IgD-negative memory B cell (primary cell): ENCODE data around the gene CORO2B. TPM values are rescaled to one million over a fixed set of nuclear protein-coding genes. Genes with fewer than 3 reads are reported as not detected.

Experiments
- H3K27ac Mint-ChIP-seq, 3 donors: one replicate each; pipeline ENCODE4 v1.8.0; 2020 to 2022; ENCODE audit warnings: mild to moderate bottlenecking in 3 of 3, mixed read lengths in 3 of 3, moderate library complexity in 1 of 3
- H3K27me3 Mint-ChIP-seq: one replicate; pipeline ENCODE4 v1.8.0; 2021; ENCODE audit warnings: mixed read lengths
- H3K36me3 Mint-ChIP-seq: one replicate; pipeline ENCODE4 v1.8.0; 2020; ENCODE audit warnings: mild to moderate bottlenecking, mixed read lengths
- H3K4me1 Mint-ChIP-seq, 3 donors: one replicate each; pipeline ENCODE4 v1.8.0; 2020 to 2022; ENCODE audit warnings: mixed read lengths in 3 of 3, mild to moderate bottlenecking in 1 of 3
- H3K4me3 Mint-ChIP-seq, 4 donors: one replicate each; pipeline ENCODE4 v1.8.0; 2020 to 2022; ENCODE audit warnings: mild to moderate bottlenecking in 4 of 4, mixed read lengths in 4 of 4, moderate library complexity in 3 of 4
- H3K9me3 Mint-ChIP-seq, 3 donors: one replicate each; pipeline ENCODE4 v1.8.0; 2020 to 2021; ENCODE audit warnings: mixed read lengths in 3 of 3, mild to moderate bottlenecking in 1 of 3
- polyA plus RNA-seq: library from polyadenylated mRNA; unstranded; fragments of 300-500 nt; fragmentation: Illumina TruSeq; gene quantifications from one replicate; pipeline ENCODE4 v1.2.3, GENCODE V29; 2021

Gene CORO2B
- polyA plus RNA-seq, 1 donor from 2014 or later: 0.94 TPM

GRCh38 chr15:68706256-68706655 is 127.5 kb downstream of the CORO2B start:
- H3K9me3 Mint-ChIP-seq: no peaks in the 10 kb centered on the region
- H3K27me3 Mint-ChIP-seq: no peaks in the 10 kb centered on the region
- H3K36me3 Mint-ChIP-seq: peaks cover 3% of the 10 kb centered on the region
- H3K4me3 Mint-ChIP-seq: no peak overlapping the region
- H3K4me1 Mint-ChIP-seq: no peaks in the 10 kb centered on the region
- H3K27ac Mint-ChIP-seq: no peak overlapping the region

- peaks cover 3% of the 10 kb centered on the region for H3K36me3 Mint-ChIP-seq
- H3K27me3 Mint-ChIP-seq: peaks cover under 1% of the 10 kb centered on the region
- no peaks in the 10 kb centered on the region for H3K9me3 Mint-ChIP-seq
- H3K4me3 Mint-ChIP-seq: no peak overlapping the region
- H3K27ac Mint-ChIP-seq: no peak overlapping the region
- H3K4me1 Mint-ChIP-seq: no peaks in the 10 kb centered on the region
Measured at GRCh38 chr15:68706931-68707330, 128.1 kb downstream of the CORO2B start.

- Mint-ChIP-seq H3K4me3 (no peak overlapping the region), H3K27me3 (peaks cover 2% of the 10 kb centered on the region), H3K4me1 (no peaks in the 10 kb centered on the region), H3K9me3 (no peaks in the 10 kb centered on the region), H3K27ac (no peak overlapping the region), H3K36me3 (peaks cover 2% of the 10 kb centered on the region)
Measured at GRCh38 chr15:68707386-68707785, 128.6 kb downstream of the CORO2B start.

- Mint-ChIP-seq H3K27ac (no peak overlapping the region), H3K27me3 (peaks cover 2% of the 10 kb centered on the region), H3K36me3 (peaks cover 1% of the 10 kb centered on the region), H3K4me1 (no peaks in the 10 kb centered on the region), H3K4me3 (no peak overlapping the region), H3K9me3 (no peaks in the 10 kb centered on the region)
Measured at GRCh38 chr15:68709876-68710275, 131.1 kb downstream of the CORO2B start.

- Mint-ChIP-seq H3K4me1 (no peaks in the 10 kb centered on the region), H3K27ac (no peak overlapping the region), H3K36me3 (peaks cover 1% of the 10 kb centered on the region), H3K9me3 (no peaks in the 10 kb centered on the region), H3K4me3 (no peak overlapping the region), H3K27me3 (peaks cover 2% of the 10 kb centered on the region)
Measured at GRCh38 chr15:68710536-68710935, 131.7 kb downstream of the CORO2B start.

GRCh38 chr15:68711406-68711805 is 132.6 kb downstream of the CORO2B start:
- H3K36me3 Mint-ChIP-seq: peaks cover 5% of the 10 kb centered on the region
- no peak overlapping the region for H3K4me3 Mint-ChIP-seq
- H3K9me3 Mint-ChIP-seq: no peaks in the 10 kb centered on the region
- H3K4me1 Mint-ChIP-seq: no peaks in the 10 kb centered on the region
- no peak overlapping the region for H3K27ac Mint-ChIP-seq
- peaks cover 10% of the 10 kb centered on the region for H3K27me3 Mint-ChIP-seq

- H3K36me3 Mint-ChIP-seq: peaks cover 6% of the 10 kb centered on the region
- H3K27me3 Mint-ChIP-seq: peaks cover 16% of the 10 kb centered on the region
- no peaks in the 10 kb centered on the region for H3K4me1 Mint-ChIP-seq
- H3K9me3 Mint-ChIP-seq: no peaks in the 10 kb centered on the region
- no peak overlapping the region for H3K4me3 Mint-ChIP-seq
- no peak overlapping the region for H3K27ac Mint-ChIP-seq
Measured at GRCh38 chr15:68712886-68713285, 134.1 kb downstream of the CORO2B start.

- Mint-ChIP-seq H3K27ac (no peak overlapping the region), H3K4me3 (no peak overlapping the region), H3K36me3 (peaks cover 4% of the 10 kb centered on the region), H3K4me1 (no peaks in the 10 kb centered on the region), H3K27me3 (peaks cover 19% of the 10 kb centered on the region), H3K9me3 (no peaks in the 10 kb centered on the region)
Measured at GRCh38 chr15:68713874-68714273, 135.1 kb downstream of the CORO2B start.

- H3K4me3 Mint-ChIP-seq: no peak overlapping the region
Measured at GRCh38 chr15:68715111-68715510, 136.3 kb downstream of the CORO2B start.

GRCh38 chr15:68717951-68718350 is 139.2 kb downstream of the CORO2B start:
- Mint-ChIP-seq H3K9me3 (no peaks in the 10 kb centered on the region), H3K36me3 (peaks cover 4% of the 10 kb centered on the region), H3K27ac (no peak overlapping the region), H3K4me3 (no peak overlapping the region), H3K27me3 (peaks cover 27% of the 10 kb centered on the region), H3K4me1 (no peaks in the 10 kb centered on the region)

More at GRCh38 chr15:68715111-68715510, 136.3 kb downstream of the CORO2B start:
- H3K36me3 Mint-ChIP-seq: peaks cover 4% of the 10 kb centered on the region
- H3K27ac Mint-ChIP-seq: no peak overlapping the region
- H3K27me3 Mint-ChIP-seq: peaks cover 24% of the 10 kb centered on the region
- H3K9me3 Mint-ChIP-seq: no peaks in the 10 kb centered on the region
- no peaks in the 10 kb centered on the region for H3K4me1 Mint-ChIP-seq

- no peaks in the 10 kb centered on the region for H3K4me1 Mint-ChIP-seq
- H3K4me3 Mint-ChIP-seq: no peak overlapping the region
- peaks cover 4% of the 10 kb centered on the region for H3K36me3 Mint-ChIP-seq
- H3K9me3 Mint-ChIP-seq: no peaks in the 10 kb centered on the region
- peaks cover 27% of the 10 kb centered on the region for H3K27me3 Mint-ChIP-seq
- H3K27ac Mint-ChIP-seq: no peak overlapping the region
Measured at GRCh38 chr15:68718468-68718867, 139.7 kb downstream of the CORO2B start.

- no peaks in the 10 kb centered on the region for H3K9me3 Mint-ChIP-seq
- no peak overlapping the region for H3K4me3 Mint-ChIP-seq
- no peak overlapping the region for H3K27ac Mint-ChIP-seq
Measured at GRCh38 chr15:68719051-68719450, 140.3 kb downstream of the CORO2B start.

GRCh38 chr15:68719672-68720071 is 140.9 kb downstream of the CORO2B start:
- no peak overlapping the region for H3K4me3 Mint-ChIP-seq
- H3K36me3 Mint-ChIP-seq: peaks cover 4% of the 10 kb centered on the region
- H3K27me3 Mint-ChIP-seq: peaks cover 27% of the 10 kb centered on the region
- no peaks in the 10 kb centered on the region for H3K9me3 Mint-ChIP-seq
- no peak overlapping the region for H3K27ac Mint-ChIP-seq
- H3K4me1 Mint-ChIP-seq: no peaks in the 10 kb centered on the region

More at GRCh38 chr15:68719051-68719450, 140.3 kb downstream of the CORO2B start:
- Mint-ChIP-seq H3K4me1 (no peaks in the 10 kb centered on the region), H3K36me3 (peaks cover 4% of the 10 kb centered on the region), H3K27me3 (peaks cover 27% of the 10 kb centered on the region)

- Mint-ChIP-seq H3K36me3 (no peaks in the 10 kb centered on the region), H3K4me3 (no peak overlapping the region), H3K9me3 (no peaks in the 10 kb centered on the region), H3K27me3 (peaks cover 16% of the 10 kb centered on the region), H3K4me1 (no peaks in the 10 kb centered on the region), H3K27ac (no peak overlapping the region)
Measured at GRCh38 chr15:68721886-68722285, 143.1 kb downstream of the CORO2B start.

GRCh38 chr15:68725736-68726135 is 146.9 kb downstream of the CORO2B start:
- Mint-ChIP-seq H3K27ac (no peak overlapping the region), H3K36me3 (no peaks in the 10 kb centered on the region), H3K4me3 (no peak overlapping the region)

GRCh38 chr15:68726246-68726645 is 147.5 kb downstream of the CORO2B start:
- Mint-ChIP-seq H3K4me1 (peaks cover 0 to 3% (median 0%) of the 10 kb centered on the region in 3 donors), H3K27ac (no peak overlapping the region), H3K4me3 (no peak overlapping the region), H3K36me3 (no peaks in the 10 kb centered on the region), H3K27me3 (peaks cover 3% of the 10 kb centered on the region), H3K9me3 (no peaks in the 10 kb centered on the region)

More at GRCh38 chr15:68725736-68726135, 146.9 kb downstream of the CORO2B start:
- Mint-ChIP-seq H3K4me1 (peaks cover 0 to 2% (median 0%) of the 10 kb centered on the region in 3 donors), H3K9me3 (no peaks in the 10 kb centered on the region), H3K27me3 (peaks cover 6% of the 10 kb centered on the region)
